Mucosa of descending colon (tissue), 3 donors: ENCODE measurements around the gene TMEM232. TPM values are rescaled to one million over a fixed set of nuclear protein-coding genes. Genes with fewer than 3 reads are reported as not detected.
A peak's percentile ranks its signal among the peaks of the same experiment; 100 is the strongest.

Experiments
- ATAC-seq: fragments of 200-7000 bp; cut with Tn5 transposase; one replicate; pipeline ENCODE4 v1.9.1; 2020; ENCODE audit warnings: mild to moderate bottlenecking, moderate library complexity
- DNase-seq, 3 donors: peaks; one replicate each; pipeline ENCODE4 v3.0.0-alpha.2; 2020
- H3K36me3 ChIP-seq: fragments of 200-600 bp; one replicate; pipeline ENCODE4 v1.8.0; 2021; ENCODE audit warnings: low read depth, mild to moderate bottlenecking
- H3K4me1 ChIP-seq: fragments of 200-600 bp; one replicate; pipeline ENCODE4 v1.8.0; 2021; ENCODE audit warnings: low read depth, mild to moderate bottlenecking
- H3K4me3 ChIP-seq: fragments of 200-600 bp; one replicate; pipeline ENCODE4 v1.8.0; 2021; ENCODE audit warnings: mild to moderate bottlenecking
- H3K9me3 ChIP-seq: fragments of 200-600 bp; one replicate; pipeline ENCODE4 v1.8.0; 2021; ENCODE audit warnings: mild to moderate bottlenecking
- intact Hi-C, 2 donors: fragments of 100-400 bp; cut with DNase I in 1 of 2; cut with micrococcal nuclease in 1 of 2; formaldehyde crosslinking; loops; one replicate each; pipeline versions ENCODE4 v1.11.0 to v1.11.1; 2022; cut with DNase I, micrococcal nuclease
- total RNA-seq, 3 donors: library from RNA; stranded (reverse); fragmentation: NEBNext Ultra II Directional in 2 of 3; extraction: Animal tissue kit (Norgen Biotek cat#: 25700) in 2 of 3; gene quantifications; one replicate each; pipeline versions ENCODE4 v1.2.1 to v1.2.4, GENCODE V29; 2021 to 2023
- TF ChIP-seq, protein P1 (sequence below): fragments of 200-600 bp; IDR thresholded peaks from one replicate; pipeline ENCODE4 v1.8.0; 2022; ENCODE audit warnings: antibody characterized with exemption, mild to moderate bottlenecking
- donor health status: DM: no; HTN: no; CAD: no; lungs with moderate emphysema.
- donor health status: DM: no; HTN: no; CAD: no.
- donor health status: DM: no; HTN: yes; CAD: no.

Gene TMEM232
- total RNA-seq, 3 donors from 2014 or later: 1.0 to 3.9 (median 3.0) TPM

DNA sequence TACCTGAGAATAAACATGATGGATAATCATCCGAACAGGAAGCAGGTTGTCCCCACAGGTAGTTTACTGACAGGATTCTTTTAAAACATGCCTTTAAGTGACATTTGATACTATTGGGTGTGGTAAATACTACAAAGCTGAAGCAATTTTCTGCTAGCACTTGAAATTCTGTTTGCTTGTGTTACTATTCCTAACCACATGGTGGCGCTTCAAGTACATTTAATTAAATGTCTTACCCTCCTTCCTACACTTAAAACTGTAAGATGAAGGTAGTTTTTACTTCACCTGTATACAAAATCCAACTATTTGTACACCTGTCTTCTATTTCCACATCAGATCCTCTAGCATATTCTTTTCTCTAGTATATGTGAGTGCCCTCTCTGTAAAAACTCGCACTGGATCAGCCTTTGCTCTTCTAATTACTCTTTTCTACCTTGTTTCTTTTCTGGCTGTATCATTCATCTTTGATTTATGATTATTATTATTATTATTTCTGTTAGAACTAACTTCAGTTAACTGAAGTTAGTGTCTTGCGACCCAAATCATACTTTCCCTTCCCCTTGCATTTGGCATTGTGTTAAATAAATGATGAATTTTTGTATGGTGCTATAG lies 30.8 kb upstream of the TMEM232 start:
- Histone ChIP-seq H3K36me3 (no peaks in the 10 kb centered on the region), H3K4me3 (no peak overlapping the region), H3K9me3 (no peaks in the 10 kb centered on the region), H3K4me1 (peaks cover 2% of the 10 kb centered on the region)
- intact Hi-C loops: loop anchor here (10.0 kb wide), 2 partner anchors 338 to 348 kb away; partner anchors contain the start of gene WDR36 (in 1 of the 2)
- TF ChIP-seq, protein P1, sequence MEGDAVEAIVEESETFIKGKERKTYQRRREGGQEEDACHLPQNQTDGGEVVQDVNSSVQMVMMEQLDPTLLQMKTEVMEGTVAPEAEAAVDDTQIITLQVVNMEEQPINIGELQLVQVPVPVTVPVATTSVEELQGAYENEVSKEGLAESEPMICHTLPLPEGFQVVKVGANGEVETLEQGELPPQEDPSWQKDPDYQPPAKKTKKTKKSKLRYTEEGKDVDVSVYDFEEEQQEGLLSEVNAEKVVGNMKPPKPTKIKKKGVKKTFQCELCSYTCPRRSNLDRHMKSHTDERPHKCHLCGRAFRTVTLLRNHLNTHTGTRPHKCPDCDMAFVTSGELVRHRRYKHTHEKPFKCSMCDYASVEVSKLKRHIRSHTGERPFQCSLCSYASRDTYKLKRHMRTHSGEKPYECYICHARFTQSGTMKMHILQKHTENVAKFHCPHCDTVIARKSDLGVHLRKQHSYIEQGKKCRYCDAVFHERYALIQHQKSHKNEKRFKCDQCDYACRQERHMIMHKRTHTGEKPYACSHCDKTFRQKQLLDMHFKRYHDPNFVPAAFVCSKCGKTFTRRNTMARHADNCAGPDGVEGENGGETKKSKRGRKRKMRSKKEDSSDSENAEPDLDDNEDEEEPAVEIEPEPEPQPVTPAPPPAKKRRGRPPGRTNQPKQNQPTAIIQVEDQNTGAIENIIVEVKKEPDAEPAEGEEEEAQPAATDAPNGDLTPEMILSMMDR: peak; percentile 24
- DNase-seq (peak in 1 of 3 donors; percentile 55), ATAC-seq (peak; percentile 64)

- Histone ChIP-seq H3K9me3 (no peaks in the 10 kb centered on the region), H3K36me3 (no peaks in the 10 kb centered on the region), H3K4me1 (peaks cover 2% of the 10 kb centered on the region), H3K4me3 (no peak overlapping the region)
- intact Hi-C loops: loop anchor here (10.0 kb wide), 2 partner anchors 341 to 351 kb away; partner anchors contain the start of gene WDR36 (in 1 of the 2)
- no peak for DNase-seq
- no peak for ATAC-seq
- TF ChIP-seq, protein P1: no peak
Measured at GRCh38 chr5:110754181-110754580, 27.7 kb upstream of the TMEM232 start.

DNA sequence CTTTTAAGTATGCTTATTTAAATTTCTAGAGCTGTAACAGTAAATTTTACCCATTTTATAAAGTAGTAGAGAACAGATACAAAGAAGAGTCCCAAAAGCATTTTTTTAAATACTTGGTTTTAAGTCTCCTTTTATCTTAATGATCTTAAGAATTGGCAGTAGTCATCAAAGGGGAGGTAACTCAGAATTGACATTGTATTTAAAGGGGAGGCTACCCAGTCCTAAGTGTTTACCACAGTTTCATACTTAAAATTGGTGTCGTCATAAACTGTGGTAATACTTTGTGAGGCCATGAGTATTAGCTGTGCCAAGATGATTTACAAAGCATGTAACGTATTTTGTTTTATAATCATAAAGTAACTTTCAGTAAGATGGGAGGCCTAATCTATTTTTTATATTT lies 27.1 kb upstream of the TMEM232 start:
- Histone ChIP-seq H3K36me3 (no peaks in the 10 kb centered on the region), H3K4me1 (peaks cover 2% of the 10 kb centered on the region), H3K9me3 (no peaks in the 10 kb centered on the region), H3K4me3 (no peak overlapping the region)
- ATAC-seq: no peak
- TF ChIP-seq, protein P1: no peak
- intact Hi-C loops: loop anchor here (10.0 kb wide), 2 partner anchors 341 to 351 kb away; partner anchors contain the start of gene WDR36 (in 1 of the 2)
- no peak for DNase-seq

GRCh38 chr5:110752953-110753352 lies 26.5 kb upstream of the TMEM232 start:
- ATAC-seq (no peak), DNase-seq (no peak)
- Histone ChIP-seq H3K36me3 (no peaks in the 10 kb centered on the region), H3K9me3 (no peaks in the 10 kb centered on the region), H3K4me3 (no peak overlapping the region), H3K4me1 (peaks cover 2% of the 10 kb centered on the region)
- TF ChIP-seq, protein P1: no peak
- intact Hi-C loops: loop anchor here (10.0 kb wide), 2 partner anchors 342 to 352 kb away; partner anchors contain the start of gene WDR36 (in 1 of the 2)

DNA sequence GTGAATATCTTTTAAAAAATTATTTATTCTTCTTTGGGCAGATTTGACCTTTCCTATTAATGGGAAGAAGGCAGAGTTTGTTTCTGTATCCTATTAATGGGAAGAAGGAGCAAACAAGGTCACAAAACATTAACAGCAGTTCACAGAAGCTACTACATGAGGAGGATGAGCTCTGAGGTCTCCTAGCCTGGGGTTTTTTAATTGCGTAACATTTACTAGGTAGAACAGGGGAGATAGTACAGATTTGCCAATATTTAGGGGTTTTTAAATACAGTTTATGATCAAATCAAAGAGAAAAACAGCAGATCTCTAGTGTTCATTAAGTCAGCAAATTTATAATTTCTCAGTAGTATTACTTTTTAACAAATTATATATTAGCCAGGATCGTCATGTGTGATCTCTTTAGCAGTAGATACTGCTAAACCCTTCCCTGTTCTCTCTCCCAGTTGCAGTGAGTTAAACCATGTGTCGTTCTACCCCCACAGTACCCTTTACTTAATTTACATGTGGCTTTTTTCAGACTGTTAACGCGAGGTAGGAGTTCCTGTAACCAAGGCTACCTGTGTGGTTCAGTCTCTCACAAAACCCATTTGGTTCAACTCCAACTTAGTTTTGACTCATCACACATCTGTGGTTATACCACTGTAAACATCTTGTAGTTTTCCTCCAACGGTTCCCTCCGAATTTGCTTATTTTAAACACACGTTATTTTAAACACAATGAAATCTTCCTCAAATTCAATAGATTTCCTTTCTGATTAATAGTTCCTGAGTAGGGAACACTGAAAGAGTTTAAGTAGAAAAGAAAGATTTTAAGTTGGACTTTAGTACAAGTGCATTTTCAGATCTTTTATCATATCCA lies 25.7 kb upstream of the TMEM232 start:
- H3K4me3 ChIP-seq: no peak overlapping the region
- no peaks in the 10 kb centered on the region for H3K36me3 ChIP-seq
- intact Hi-C loops: loop anchor here (10.0 kb wide), 2 partner anchors 343 to 353 kb away; partner anchors contain the start of gene WDR36 (in 1 of the 2)
- DNase-seq (no peak), ATAC-seq (peak; percentile 79)
- TF ChIP-seq, protein P1: no peak
- H3K9me3 ChIP-seq: no peaks in the 10 kb centered on the region
- peaks cover 2% of the 10 kb centered on the region for H3K4me1 ChIP-seq
